Fibroblast of the aortic adventitia (primary cell): ENCODE results near the gene GPRIN2. TPM values are rescaled to one million over a fixed set of nuclear protein-coding genes. Genes with fewer than 3 reads are reported as not detected.

Experiments
- DNase-seq: peaks from one replicate; pipeline ENCODE4 v3.0.0-alpha.2; 2010; ENCODE audit warnings: low read depth
- H3K4me3 ChIP-seq: 2 replicates; pipeline ENCODE4 v1.5.1; 2011; ENCODE audit warnings: low read depth, mild to moderate bottlenecking, control low read depth, low read length, moderate library complexity
- CTCF ChIP-seq: IDR thresholded peaks from 2 replicates; pipeline ENCODE4 v1.5.1; 2011; ENCODE audit warnings: mild to moderate bottlenecking, low read length, control low read depth, inconsistent platforms; ENCODE audit not compliant: insufficient read depth
- total RNA-seq: library from RNA; depleted of rRNA; stranded (reverse); fragments of >200 nt; gene quantifications from 2 replicates; pipeline ENCODE4 v1.2.3, GENCODE V29; 2012; ENCODE audit warnings: low replicate concordance

The GPRIN2 gene
- total RNA-seq, 1 donor: not detected

DNA sequence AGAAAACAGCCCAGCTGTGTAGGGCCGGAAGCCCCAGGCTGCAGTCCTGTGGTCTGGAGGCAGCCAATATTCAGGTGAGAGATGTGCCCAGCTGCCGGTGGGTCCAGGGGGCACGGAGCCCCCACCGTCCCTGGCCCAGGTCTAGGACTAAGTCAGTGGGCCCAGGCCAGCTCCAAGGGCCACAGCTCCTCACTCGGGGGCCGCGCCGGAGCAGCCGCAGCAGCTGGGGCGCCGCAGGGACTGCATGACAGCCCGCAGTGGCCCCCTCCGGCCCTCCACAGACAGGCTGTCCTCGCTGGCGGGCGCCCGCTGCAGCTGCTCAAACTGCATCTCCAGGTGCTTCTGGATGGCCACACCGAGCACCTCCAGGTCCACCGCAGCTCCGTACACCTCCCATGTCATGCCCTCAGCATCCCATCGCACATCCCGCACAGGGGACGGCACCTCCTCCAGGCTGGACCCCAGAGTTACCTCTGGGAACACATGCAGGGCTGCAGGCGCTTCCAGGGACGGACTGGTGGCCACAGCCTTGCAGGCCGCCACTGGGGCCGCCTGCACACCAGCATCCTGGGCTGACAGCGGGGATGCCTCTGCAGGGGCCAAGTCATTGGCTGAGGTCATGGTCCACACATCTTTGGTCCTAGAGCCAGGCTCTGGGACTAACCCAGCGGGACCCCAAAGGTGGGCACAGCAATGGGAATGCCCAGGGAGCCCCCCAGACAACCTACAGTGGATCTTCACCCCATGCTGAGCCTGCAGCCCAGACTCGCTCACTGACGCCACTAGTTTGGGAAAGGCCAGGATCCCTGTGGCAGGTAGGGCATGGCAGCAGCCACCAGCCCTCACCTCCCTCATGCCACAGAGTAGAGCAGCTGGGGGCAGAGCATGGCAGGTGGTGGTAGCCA lies 7.0 kb downstream of the GPRIN2 start:
- TF ChIP-seq CTCF: no peak
- no peak overlapping the region for H3K4me3 ChIP-seq
- DNase-seq: no peak

GRCh38 chr10:46548498-46549090 lies 7.9 kb downstream of the GPRIN2 start:
- no peak for DNase-seq
- TF ChIP-seq CTCF: no peak
- no peak overlapping the region for H3K4me3 ChIP-seq

DNA sequence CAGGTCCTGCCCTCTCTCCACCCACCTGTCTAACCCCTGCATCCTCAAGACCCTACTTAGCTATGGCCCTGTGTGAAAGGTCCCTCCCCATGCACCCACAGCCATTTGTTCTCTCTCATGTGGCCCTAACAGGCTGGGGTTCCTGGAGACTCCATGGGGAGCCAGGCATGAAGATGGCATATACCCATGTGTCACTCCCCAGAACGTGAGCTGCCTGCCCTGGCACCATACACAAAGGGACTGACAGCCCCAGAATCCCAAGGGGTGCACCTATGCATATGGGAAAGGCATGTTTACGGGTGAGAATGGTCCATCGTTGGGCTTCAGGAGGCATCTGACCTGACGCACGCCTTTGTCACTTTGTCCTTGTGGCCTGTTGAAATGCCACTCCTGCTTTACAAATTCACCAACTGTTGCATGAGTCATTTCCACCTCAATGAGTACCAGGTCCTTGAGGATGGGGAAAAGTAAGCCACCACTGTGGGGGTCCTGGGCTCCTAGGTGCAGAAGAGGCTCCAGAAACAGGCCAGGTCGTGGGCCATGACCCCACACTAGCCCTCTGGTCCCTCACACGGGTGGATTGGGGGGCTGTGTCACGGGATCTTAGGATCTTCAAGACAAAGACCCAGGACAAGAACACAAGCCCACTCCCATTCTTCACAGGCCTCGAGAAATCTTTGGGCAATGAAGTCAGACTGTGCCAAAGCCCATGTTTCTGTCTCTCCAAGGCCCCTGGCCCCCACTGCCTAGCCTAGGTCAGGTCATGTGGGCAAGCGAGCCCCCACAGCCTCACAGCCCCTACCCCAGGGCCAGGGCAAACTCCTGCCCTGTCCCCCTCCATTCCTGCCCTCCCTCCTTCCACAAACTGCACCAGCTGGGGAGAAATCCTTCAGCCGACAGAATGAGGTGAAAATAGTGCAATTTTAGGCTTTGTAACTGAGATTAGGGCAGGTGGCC lies 8.6 kb downstream of the GPRIN2 start:
- TF ChIP-seq CTCF: no peak
- H3K4me3 ChIP-seq: no peak overlapping the region
- DNase-seq: no peak

GRCh38 chr10:46546591-46547540 lies 9.6 kb downstream of the GPRIN2 start:
- H3K4me3 ChIP-seq: no peak overlapping the region
- TF ChIP-seq CTCF: no peak
- no peak for DNase-seq

DNA sequence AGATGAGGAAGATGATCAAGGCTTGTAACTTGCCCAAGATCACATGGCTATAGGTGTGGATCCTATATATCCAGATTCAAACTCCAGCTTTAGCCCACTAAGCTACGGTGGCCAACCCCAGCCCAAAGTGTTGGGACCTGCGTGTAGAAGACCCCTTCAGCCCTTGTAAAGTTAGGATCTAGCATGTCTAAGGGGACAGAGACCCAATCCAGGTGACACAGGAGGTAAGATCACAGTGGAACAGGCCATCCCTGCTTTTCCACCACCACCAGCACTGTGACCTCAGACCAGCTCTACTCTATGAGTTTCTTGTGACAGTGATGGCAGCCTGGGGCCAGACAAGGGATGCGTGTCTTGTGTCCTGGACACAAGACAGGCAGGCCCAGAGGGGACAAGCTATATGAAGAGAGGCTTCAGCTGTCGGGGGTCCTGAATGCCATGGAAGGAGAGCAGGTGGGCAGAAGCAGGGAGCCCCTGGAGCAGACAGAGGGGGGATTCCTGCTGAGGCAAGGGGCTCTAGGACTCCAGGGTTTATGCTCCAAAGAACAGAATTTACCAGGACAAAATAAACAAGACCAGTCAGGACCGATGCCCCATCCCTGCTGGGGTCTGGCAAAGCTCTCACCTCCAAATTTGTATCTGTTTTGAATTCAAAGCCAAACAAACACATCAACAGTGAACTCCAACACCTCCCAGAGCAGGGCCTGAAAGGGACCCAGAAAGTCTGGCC lies 10.4 kb downstream of the GPRIN2 start:
- no peak for DNase-seq
- no peak for TF ChIP-seq CTCF
- no peak overlapping the region for H3K4me3 ChIP-seq
